WTC11 (cell line): ENCODE measurements around the gene ZNF175. TPM values are rescaled to one million over a fixed set of nuclear protein-coding genes. Genes with fewer than 3 reads are reported as not detected.

Source experiments
- ATAC-seq: fragments of 200-7000 bp; cut with Tn5 transposase; 2 replicates; pipeline ENCODE4 v1.10.0; 2021; ENCODE audit warnings: mild to moderate bottlenecking, moderate library complexity
- CTCF ChIA-PET: fragments of 300-600 bp; sonication (Branson Sonifier 250); formaldehyde crosslinking; loops from one replicate; lab custom pipeline; 2021; ENCODE audit warnings: antibody characterized with exemption; lab: Charles Lee
- POLR2A ChIA-PET: fragments of 350-600 bp; sonication (Branson Sonifier 250); formaldehyde crosslinking; loops from one replicate; lab custom pipeline; 2021; ENCODE audit warnings: antibody characterized with exemption; lab: Charles Lee
- DNase-seq: peaks from one replicate; pipeline ENCODE4 v3.0.0; 2021; ENCODE audit warnings: low spot score
- H3K27ac Mint-ChIP-seq: 2 replicates; pipeline ENCODE4 v1.8.0; 2021; ENCODE audit warnings: mixed read lengths
- H3K27me3 Mint-ChIP-seq: 2 replicates; pipeline ENCODE4 v1.8.0; 2021; ENCODE audit warnings: low read depth, mild to moderate bottlenecking, moderate library complexity, mixed read lengths
- H3K36me3 Mint-ChIP-seq: 2 replicates; pipeline ENCODE4 v1.8.0; 2021; ENCODE audit warnings: mixed read lengths
- H3K4me1 Mint-ChIP-seq: 2 replicates; pipeline ENCODE4 v1.8.0; 2022; ENCODE audit warnings: mixed read lengths
- H3K4me3 Mint-ChIP-seq: 2 replicates; pipeline ENCODE4 v1.8.0; 2021; ENCODE audit warnings: mild to moderate bottlenecking, moderate library complexity, mixed read lengths
- H3K9me3 Mint-ChIP-seq: 2 replicates; pipeline ENCODE4 v1.8.0; 2021; ENCODE audit warnings: mixed read lengths
- ATF1 ChIP-seq: sonication (generic); formaldehyde crosslinking; IDR thresholded peaks from 2 replicates; pipeline ENCODE4 v1.8.1; 2023; ENCODE audit warnings: mild to moderate bottlenecking, moderate library complexity, missing genetic modification reagents
- ATF3 ChIP-seq: sonication (generic); formaldehyde crosslinking; conservative IDR thresholded peaks from 2 replicates; pipeline ENCODE4 v1.8.1; 2022; ENCODE audit warnings: mild to moderate bottlenecking, missing genetic modification reagents
- CREM ChIP-seq: sonication (generic); formaldehyde crosslinking; IDR thresholded peaks from 2 replicates; pipeline ENCODE4 v1.8.1; 2022; ENCODE audit warnings: mild to moderate bottlenecking, missing genetic modification reagents, moderate library complexity
- E2F1 ChIP-seq: sonication (generic); formaldehyde crosslinking; IDR thresholded peaks from 2 replicates; pipeline ENCODE4 v1.8.0; 2022; ENCODE audit warnings: mild to moderate bottlenecking, missing genetic modification reagents
- E2F5 ChIP-seq: sonication (generic); formaldehyde crosslinking; IDR thresholded peaks from 2 replicates; pipeline ENCODE4 v1.8.1; 2022; ENCODE audit warnings: mild to moderate bottlenecking, moderate library complexity, missing genetic modification reagents
- ERG ChIP-seq: fragments of 250-450 bp; sonication (Bioruptor Pico); IDR thresholded peaks from 2 replicates; pipeline ENCODE4 v1.8.0; 2021; ENCODE audit warnings: mild to moderate bottlenecking
- FOXK1 ChIP-seq: sonication (generic); formaldehyde crosslinking; IDR thresholded peaks from 2 replicates; pipeline ENCODE4 v1.8.0; 2022; ENCODE audit warnings: mild to moderate bottlenecking, moderate library complexity, missing genetic modification reagents
- HMGXB4 ChIP-seq: sonication (generic); formaldehyde crosslinking; IDR thresholded peaks from 2 replicates; pipeline ENCODE4 v1.8.1; 2023; ENCODE audit warnings: mild to moderate bottlenecking, moderate library complexity, missing genetic modification reagents
- KAT7 ChIP-seq: sonication (generic); formaldehyde crosslinking; IDR thresholded peaks from 2 replicates; pipeline ENCODE4 v1.8.1; 2023; ENCODE audit warnings: missing genetic modification reagents, mild to moderate bottlenecking, borderline replicate concordance
- MXD4 ChIP-seq: fragments of 250-450 bp; sonication (Bioruptor Pico); IDR thresholded peaks from 2 replicates; pipeline ENCODE4 v1.8.0; 2021; ENCODE audit warnings: mild to moderate bottlenecking, moderate library complexity, borderline replicate concordance
- NFATC4 ChIP-seq: fragments of 250-450 bp; sonication (Bioruptor Pico); IDR thresholded peaks from 2 replicates; pipeline ENCODE4 v1.9.0; 2021; ENCODE audit warnings: mild to moderate bottlenecking
- NFYB ChIP-seq: sonication (generic); formaldehyde crosslinking; conservative IDR thresholded peaks from 2 replicates; pipeline ENCODE4 v1.8.0; 2022; ENCODE audit warnings: low read depth, missing genetic modification reagents
- OVOL2 ChIP-seq: fragments of 250-450 bp; sonication (Bioruptor Pico); IDR thresholded peaks from 2 replicates; pipeline ENCODE4 v1.9.0; 2021; ENCODE audit warnings: mild to moderate bottlenecking, borderline replicate concordance
- RORB ChIP-seq: fragments of 250-450 bp; sonication (Bioruptor Pico); IDR thresholded peaks from 2 replicates; pipeline ENCODE4 v1.9.0; 2021; ENCODE audit warnings: mild to moderate bottlenecking
- SMAD3 ChIP-seq: sonication (generic); formaldehyde crosslinking; IDR thresholded peaks from 2 replicates; pipeline ENCODE4 v1.8.0; 2022; ENCODE audit warnings: missing genetic modification reagents, mild to moderate bottlenecking, borderline replicate concordance
- TEAD1 ChIP-seq: sonication (generic); formaldehyde crosslinking; IDR thresholded peaks from 2 replicates; pipeline ENCODE4 v1.8.0; 2022; ENCODE audit warnings: mild to moderate bottlenecking, missing genetic modification reagents
- TEAD4 ChIP-seq: sonication (generic); formaldehyde crosslinking; IDR thresholded peaks from 2 replicates; pipeline ENCODE4 v1.8.0; 2022; ENCODE audit warnings: mild to moderate bottlenecking, missing genetic modification reagents
- TP53 ChIP-seq: sonication (generic); formaldehyde crosslinking; IDR thresholded peaks from 2 replicates; pipeline ENCODE4 v1.8.1; 2023; ENCODE audit warnings: mild to moderate bottlenecking, missing genetic modification reagents
- ZNF138 ChIP-seq: sonication (generic); formaldehyde crosslinking; conservative IDR thresholded peaks from 2 replicates; pipeline ENCODE4 v1.8.1; 2022; ENCODE audit warnings: mild to moderate bottlenecking, moderate library complexity, missing genetic modification reagents
- ZNF263 ChIP-seq: sonication (generic); formaldehyde crosslinking; IDR thresholded peaks from 2 replicates; pipeline ENCODE4 v1.8.1; 2022; ENCODE audit warnings: low read depth, mild to moderate bottlenecking, moderate library complexity, missing genetic modification reagents
- ZNF317 ChIP-seq: sonication (generic); formaldehyde crosslinking; IDR thresholded peaks from 2 replicates; pipeline ENCODE4 v1.8.1; 2023; ENCODE audit warnings: low read depth, mild to moderate bottlenecking, moderate library complexity, missing genetic modification reagents, borderline replicate concordance
- ZNF396 ChIP-seq: fragments of 250-450 bp; sonication (Bioruptor Pico); IDR thresholded peaks from 2 replicates; pipeline ENCODE4 v1.8.0; 2021; ENCODE audit warnings: mild to moderate bottlenecking, moderate library complexity, borderline replicate concordance
- ZNF416 ChIP-seq: fragments of 250-450 bp; sonication (Bioruptor Pico); IDR thresholded peaks from 2 replicates; pipeline ENCODE4 v1.9.0; 2021; ENCODE audit warnings: mild to moderate bottlenecking, inconsistent platforms
- ZNF423 ChIP-seq: fragments of 250-450 bp; sonication (Bioruptor Pico); IDR thresholded peaks from 2 replicates; pipeline ENCODE4 v2.1.2; 2022; ENCODE audit warnings: mild to moderate bottlenecking, moderate library complexity
- ZNF425 ChIP-seq: fragments of 250-450 bp; sonication (Bioruptor Pico); conservative IDR thresholded peaks from 2 replicates; pipeline ENCODE4 v1.9.0; 2021; ENCODE audit warnings: mild to moderate bottlenecking
- total RNA-seq: library from RNA; stranded (reverse); gene quantifications from 3 replicates; pipeline ENCODE4 v1.2.3, GENCODE V29; 2021

Gene ZNF175
- total RNA-seq, 1 experiment from 2014 or later = 10.9 TPM

GRCh38 chr19:51639916-51640315 is 68.8 kb downstream of the ZNF175 start (continued):
- TF ChIP-seq ZNF425 (CRISPR knock-in tag) (no peak), CREM (no peak), ATF1 (CRISPR knock-in tag) (no peak), FOXK1 (CRISPR knock-in tag) (no peak), SMAD3 (no peak), TP53 (CRISPR knock-in tag) (no peak), TEAD1 (no peak)

GRCh38 chr19:51640386-51640785 is 69.3 kb downstream of the ZNF175 start:
- Mint-ChIP-seq H3K36me3 (no peaks in the 10 kb centered on the region), H3K27ac (no peak overlapping the region), H3K4me1 (no peaks in the 10 kb centered on the region), H3K27me3 (no peaks in the 10 kb centered on the region), H3K4me3 (no peak overlapping the region), H3K9me3 (no peaks in the 10 kb centered on the region)
- ATAC-seq (no peak), DNase-seq (no peak)
- CTCF ChIA-PET = no interaction called here
- POLR2A ChIA-PET = no interaction called here
- no peak for TF ChIP-seq ZNF423 (CRISPR knock-in tag)
- TF ChIP-seq ERG (CRISPR knock-in tag) = no peak
- TF ChIP-seq NFYB = no peak
- no peak for TF ChIP-seq ATF3 (CRISPR knock-in tag)
- no peak for TF ChIP-seq ATF1 (CRISPR knock-in tag)
- no peak for TF ChIP-seq ZNF263
- TF ChIP-seq OVOL2 = no peak
- TF ChIP-seq E2F5 = no peak

- no peaks in the 10 kb centered on the region for H3K4me1 Mint-ChIP-seq
- DNase-seq (no peak), ATAC-seq (no peak)
- H3K36me3 Mint-ChIP-seq = no peaks in the 10 kb centered on the region
- TF ChIP-seq CREM (no peak), HMGXB4 (no peak), MXD4 (no peak), TEAD4 (no peak), ZNF416 (CRISPR knock-in tag) (no peak), ZNF317 (CRISPR knock-in tag) (no peak), ZNF138 (CRISPR knock-in tag) (no peak), RORB (CRISPR knock-in tag) (no peak), KAT7 (CRISPR knock-in tag) (no peak), E2F1 (CRISPR knock-in tag) (no peak), ZNF263 (no peak), ZNF396 (CRISPR knock-in tag) (no peak), NFATC4 (CRISPR knock-in tag) (no peak)
- no peak overlapping the region for H3K4me3 Mint-ChIP-seq
- CTCF ChIA-PET = no interaction called here
- H3K9me3 Mint-ChIP-seq = no peaks in the 10 kb centered on the region
- H3K27me3 Mint-ChIP-seq = no peaks in the 10 kb centered on the region
- POLR2A ChIA-PET = no interaction called here
- no peak overlapping the region for H3K27ac Mint-ChIP-seq
Observed at GRCh38 chr19:51641648-51642047, 70.6 kb downstream of the ZNF175 start.
